SK-N-MC (cell line): ENCODE data around the gene PRMT9.

Experiments
- EZH2 ChIP-seq: fragments of 200-600 bp; sonication (generic); IDR thresholded peaks from one replicate; pipeline ENCODE4 v1.6.1; 2017; ENCODE audit warnings: antibody characterized with exemption
- FOXP2 ChIP-seq: optimal IDR thresholded peaks from 2 replicates; pipeline ENCODE3; 2011; ENCODE audit warnings: mild to moderate bottlenecking, moderate library complexity; ENCODE audit not compliant: insufficient read depth; ENCODE audit errors: extremely low read length, control extremely low read depth

- TF ChIP-seq EZH2 (no peak), FOXP2 (no peak)
Measured at GRCh38 chr4:147678796-147679549, 5.0 kb downstream of the PRMT9 start.
